ENCODE data around the gene RNF212B.
"Not testable (repeated sequence)": the region's sequence is repeated elsewhere in the genome, so short reads cannot be mapped to it uniquely, and the experiment has no call there.

The RNF212B gene

GRCh38 chr14:23242076-23242475 is 4.3 kb downstream of the RNF212B start:
- DNase-seq (ENCODE audit: low read depth in 1 of 2, low spot score in 1 of 2) = no peak

GRCh38 chr14:23243066-23243465 is 5.3 kb downstream of the RNF212B start:
- no peak for DNase-seq (ENCODE audit: low read depth in 1 of 2, low spot score in 1 of 2)

GRCh38 chr14:23245282-23245681 is 7.5 kb downstream of the RNF212B start:
- no peak for DNase-seq (ENCODE audit: low read depth in 1 of 2, low spot score in 1 of 2)

GRCh38 chr14:23248601-23249000 is 10.9 kb downstream of the RNF212B start:
- DNase-seq (ENCODE audit: low read depth in 1 of 2, low spot score in 1 of 2) = no peak

GRCh38 chr14:23249824-23250223 is 12.1 kb downstream of the RNF212B start:
- DNase-seq (ENCODE audit: low read depth in 1 of 2, low spot score in 1 of 2) = no peak

- DNase-seq (ENCODE audit: low read depth in 1 of 2, low spot score in 1 of 2) = no peak
Observed at GRCh38 chr14:23252006-23252405, 14.3 kb downstream of the RNF212B start.

GRCh38 chr14:23252420-23253333 is 14.9 kb downstream of the RNF212B start:
- no peak for DNase-seq (ENCODE audit: low read depth in 1 of 2, low spot score in 1 of 2)

GRCh38 chr14:23258256-23258655 is 20.5 kb downstream of the RNF212B start:
- DNase-seq (ENCODE audit: low read depth in 1 of 2, low spot score in 1 of 2) = no peak

- DNase-seq (ENCODE audit: low read depth in 1 of 2, low spot score in 1 of 2) = no peak
Observed at GRCh38 chr14:23259426-23259825, 21.7 kb downstream of the RNF212B start.

GRCh38 chr14:23260849-23261248 is 23.1 kb downstream of the RNF212B start:
- not testable (repeated sequence) for DNase-seq (ENCODE audit: low read depth in 1 of 2, low spot score in 1 of 2)

GRCh38 chr14:23269193-23269592 is 31.5 kb downstream of the RNF212B start:
- DNase-seq (ENCODE audit: low read depth in 1 of 2, low spot score in 1 of 2) = no peak

- DNase-seq (ENCODE audit: low read depth in 1 of 2, low spot score in 1 of 2) = no peak
Observed at GRCh38 chr14:23275412-23275811, 37.7 kb downstream of the RNF212B start.

- no peak for DNase-seq (ENCODE audit: low read depth in 1 of 2, low spot score in 1 of 2)
Observed at GRCh38 chr14:23277189-23277588, 39.5 kb downstream of the RNF212B start.

GRCh38 chr14:23277928-23278327 is 40.2 kb downstream of the RNF212B start:
- DNase-seq (ENCODE audit: low read depth in 1 of 2, low spot score in 1 of 2) = not testable (repeated sequence)

- no peak for DNase-seq (ENCODE audit: low read depth in 1 of 2, low spot score in 1 of 2)
Observed at GRCh38 chr14:23281247-23281646, 43.5 kb downstream of the RNF212B start.

- no peak for DNase-seq (ENCODE audit: low read depth in 1 of 2, low spot score in 1 of 2)
Observed at GRCh38 chr14:23284654-23285529, 47.2 kb downstream of the RNF212B start.

- DNase-seq (ENCODE audit: low read depth in 1 of 2, low spot score in 1 of 2) = no peak
Observed at GRCh38 chr14:23285530-23286019, 47.8 kb downstream of the RNF212B start.

- DNase-seq (ENCODE audit: low read depth in 1 of 2, low spot score in 1 of 2) = peak; percentile 93 to 97
Observed at GRCh38 chr14:23286020-23286901, 48.5 kb downstream of the RNF212B start, which contains the start of gene HOMEZ. TSS of gene HOMEZ (minus strand) at chr14:23286132. CDS start at chr14:23285952, 180 bp downstream.

GRCh38 chr14:23286902-23287479 is 49.3 kb downstream of the RNF212B start:
- DNase-seq (ENCODE audit: low read depth in 1 of 2, low spot score in 1 of 2) = no peak

Data from stimulated activated CD4-positive, alpha-beta T cell treated with anti-CD3 and anti-CD28 coated beads, Interleukin-15, amount 100 ng/mL, for 1 hour (primary cell).